Retinal pigment epithelial cell (primary cell): ENCODE measurements around the gene KAT6B.

Source experiments
- DNase-seq: peaks from one replicate; pipeline ENCODE4 v3.0.0-alpha.2; 2010; ENCODE audit warnings: low read depth
- H3K4me3 ChIP-seq: 2 replicates; pipeline ENCODE4 v1.5.1; 2011; ENCODE audit warnings: mild to moderate bottlenecking, low read length, control low read depth, moderate library complexity
- CTCF ChIP-seq: conservative IDR thresholded peaks from 2 replicates; pipeline ENCODE4 v1.5.1; 2011; ENCODE audit warnings: low read depth, low read length, control low read depth, inconsistent platforms

The KAT6B gene

DNA sequence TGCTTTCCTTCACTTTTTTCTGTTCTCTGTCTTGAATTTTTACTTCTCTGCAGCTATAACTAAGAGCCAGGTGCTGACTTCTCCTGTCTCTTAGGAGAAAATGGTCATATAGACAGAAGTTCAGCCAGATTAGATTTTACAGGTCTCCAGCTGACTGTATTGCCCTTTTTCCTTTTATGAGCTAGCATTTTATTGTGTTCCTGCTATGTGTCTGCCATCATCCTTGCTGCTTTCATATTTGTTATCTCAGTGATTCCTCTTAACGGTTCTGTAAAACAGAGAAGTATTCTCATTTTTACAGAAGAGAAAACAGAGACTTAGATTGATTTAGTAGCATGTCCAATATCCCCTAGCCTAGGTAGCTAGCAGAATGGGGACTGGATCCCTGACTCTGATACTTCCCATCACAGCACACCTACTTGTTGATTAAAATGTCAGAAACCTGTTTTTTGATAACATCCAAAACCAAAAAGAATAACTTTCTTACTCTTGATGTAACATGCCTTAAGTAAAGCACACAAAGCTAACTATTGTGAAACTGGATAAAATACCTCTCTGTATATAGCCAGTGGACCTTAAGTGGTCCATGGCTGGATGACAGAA, 5.2 kb downstream of the KAT6B start:
- DNase-seq = no peak
- no peak for TF ChIP-seq CTCF
- H3K4me3 ChIP-seq = no peak overlapping the region

GRCh38 chr10:74835963-74836362, 9.6 kb downstream of the KAT6B start:
- no peak overlapping the region for H3K4me3 ChIP-seq
- no peak for TF ChIP-seq CTCF

DNA sequence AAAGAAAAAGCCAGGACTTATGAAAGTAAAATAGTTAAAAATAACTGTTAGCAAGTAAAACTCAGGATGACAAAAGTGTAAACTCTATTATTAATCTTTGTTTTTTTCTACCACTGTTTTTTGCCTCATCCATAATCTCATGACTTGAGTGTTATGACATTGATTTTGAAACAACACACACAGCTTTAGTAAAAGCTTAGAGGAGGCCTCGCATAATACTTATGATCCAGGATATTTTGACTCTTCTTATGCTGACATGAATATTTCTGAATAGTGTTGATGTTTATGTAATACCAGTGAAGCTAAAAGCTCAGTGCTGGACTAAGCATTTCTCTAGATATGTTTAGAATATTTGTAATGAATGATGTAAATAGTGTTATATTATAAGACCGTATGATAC, 10.5 kb downstream of the KAT6B start:
- no peak overlapping the region for H3K4me3 ChIP-seq
- no peak for TF ChIP-seq CTCF
- DNase-seq = no peak

More at GRCh38 chr10:74835963-74836362, 9.6 kb downstream of the KAT6B start:
- no peak for DNase-seq

DNA sequence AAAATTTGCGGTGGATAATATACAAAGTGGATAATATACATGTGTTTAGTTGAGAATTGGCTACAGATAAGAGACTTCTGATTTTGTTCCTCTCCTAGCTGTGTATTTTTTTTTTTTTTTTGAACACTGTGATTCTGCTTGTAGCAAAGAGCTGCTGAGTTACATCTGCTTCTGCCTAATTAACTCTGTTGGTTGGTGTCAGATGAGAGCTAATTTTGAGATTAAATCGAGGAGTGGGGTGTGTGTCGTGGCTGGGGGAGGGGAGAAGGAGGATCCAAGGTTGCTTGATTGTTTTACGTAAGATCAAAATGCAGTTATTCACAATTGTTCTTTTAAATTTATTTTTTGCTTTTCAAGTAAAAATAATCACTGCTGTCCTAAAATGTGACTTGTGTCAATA, 11.3 kb downstream of the KAT6B start:
- no peak overlapping the region for H3K4me3 ChIP-seq
- no peak for TF ChIP-seq CTCF
- DNase-seq = no peak

DNA sequence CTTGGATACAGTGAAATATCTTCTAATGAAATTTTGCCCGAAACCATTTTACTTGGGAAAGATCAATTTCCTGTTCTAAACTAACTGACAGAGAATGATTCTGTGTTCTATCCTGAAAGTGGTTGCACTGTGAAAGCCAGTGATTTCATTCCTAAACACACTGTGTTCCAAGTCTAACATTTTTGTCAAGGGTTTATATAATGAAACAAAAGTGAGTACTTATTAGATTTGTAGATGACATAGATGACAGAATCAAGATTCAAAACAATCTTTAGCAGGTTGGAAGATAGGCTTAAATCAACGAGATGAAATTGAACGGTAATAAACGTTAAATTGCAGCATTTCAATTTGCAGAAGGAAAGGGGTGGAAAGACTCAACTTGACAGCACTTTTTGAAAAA, 13.3 kb downstream of the KAT6B start:
- DNase-seq = no peak
- H3K4me3 ChIP-seq = no peak overlapping the region
- no peak for TF ChIP-seq CTCF

GRCh38 chr10:74841265-74841973, 15.0 kb downstream of the KAT6B start:
- no peak for DNase-seq

More at GRCh38 chr10:74841265-74841973, 15.0 kb downstream of the KAT6B start:
- H3K4me3 ChIP-seq = no peak overlapping the region
- TF ChIP-seq CTCF = no peak
